Measurements from ENCODE around the gene GNAT1. TPM values are rescaled to one million over a fixed set of nuclear protein-coding genes. Genes with fewer than 3 reads are reported as not detected.

Gene GNAT1
- total and polyA plus RNA-seq, 8 donors = not detected

- no peaks in the 10 kb centered on the region for H3K9me3 ChIP-seq
- WGBS, 5 donors = 53 to 63% (median 56%) methylated on average over 8 to 9 of the region's 9 CpGs
- H3K4me1 ChIP-seq = peaks cover 30 to 68% (median 63%) of the 10 kb centered on the region in 4 donors
- no peaks in the 10 kb centered on the region for H3K36me3 ChIP-seq
- H3K27ac ChIP-seq = peak overlapping the region in 4 of 5 donors; percentile 5 to 90 (median 84)
- H3K27me3 ChIP-seq = peaks cover 0 to 39% (median 12%) of the 10 kb centered on the region in 3 donors
- TF ChIP-seq CTCF (IDR thresholded peaks at IDR 0.05) (no peak), POLR2AphosphoS5 (IDR thresholded peaks at IDR 0.05) (no peak), EP300 (IDR thresholded peaks at IDR 0.05) (no peak), POLR2A (IDR thresholded peaks at IDR 0.05) (no peak)
- H3K4me3 ChIP-seq = peak overlapping the region; percentile 59 to 73 (median 64)
- intact Hi-C loops (cut with DNase I; ENCODE audit: low total_unique reads) = no loop called here
- DNase-seq = no peak
Observed at GRCh38 chr3:50153782-50154475, 37.5 kb upstream of the GNAT1 start.

GRCh38 chr3:50154476-50154839 lies 37.0 kb upstream of the GNAT1 start:
- Histone ChIP-seq H3K27me3 (peaks cover 0 to 39% (median 12%) of the 10 kb centered on the region in 3 donors), H3K27ac (peak overlapping the region in 4 of 5 donors; percentile 5 to 90 (median 84)), H3K36me3 (no peaks in the 10 kb centered on the region), H3K9me3 (no peaks in the 10 kb centered on the region), H3K4me1 (peaks cover 34 to 73% (median 69%) of the 10 kb centered on the region in 4 donors), H3K4me3 (peak overlapping the region; percentile 59 to 73 (median 64))
- no peak for TF ChIP-seq EP300 (IDR thresholded peaks at IDR 0.05)
- peak in 1 of 7 experiments; percentile 15 for TF ChIP-seq CTCF (IDR thresholded peaks at IDR 0.05)
- intact Hi-C loops (cut with DNase I; ENCODE audit: low total_unique reads) = no loop called here
- WGBS, 5 donors = 0 to 4% (median 3%) methylated on average over 2 to 34 of the region's 34 CpGs
- no peak for DNase-seq

GRCh38 chr3:50154840-50155490 lies 36.4 kb upstream of the GNAT1 start, which contains the start of gene SEMA3F:
SEMA3F (plus strand) TSS chr3:50155324; CDS start chr3:50159623, 4,299 bp downstream.
- 0 to 1% (median 1%) methylated on average over 18 to 98 of the region's 98 CpGs; no CpG with 5 or more reads in 1 of the 5 donors for WGBS, 5 donors
- Histone ChIP-seq H3K4me3 (peak within 1 kb of the TSS; percentile 59 to 73 (median 64)), H3K4me1 (peaks cover 39 to 76% (median 72%) of the 10 kb centered on the region in 4 donors), H3K27ac (peak within 1 kb of the TSS; percentile 82 to 90 (median 85)), H3K9me3 (no peaks in the 10 kb centered on the region), H3K36me3 (no peaks in the 10 kb centered on the region), H3K27me3 (peaks cover 0 to 39% (median 12%) of the 10 kb centered on the region in 3 donors)
- TF ChIP-seq POLR2A (IDR thresholded peaks at IDR 0.05) (no peak), EP300 (IDR thresholded peaks at IDR 0.05) (no peak), CTCF (IDR thresholded peaks at IDR 0.05) (no peak), POLR2AphosphoS5 (IDR thresholded peaks at IDR 0.05) (peak in 2 of 3 donors; percentile 79 to 94)
- intact Hi-C loops (cut with DNase I; ENCODE audit: low total_unique reads) = no loop called here
- peak; percentile 83 to 92 for DNase-seq

GRCh38 chr3:50155491-50155878 lies 35.9 kb upstream of the GNAT1 start:
- WGBS, 5 donors = 1 to 4% (median 2%) methylated on average over 6 to 37 of the region's 37 CpGs
- intact Hi-C loops (cut with DNase I; ENCODE audit: low total_unique reads) = no loop called here

More at GRCh38 chr3:50155491-50155878, 35.9 kb upstream of the GNAT1 start:
- H3K36me3 ChIP-seq = no peaks in the 10 kb centered on the region
- H3K27me3 ChIP-seq = peaks cover 0 to 39% (median 12%) of the 10 kb centered on the region in 3 donors
- H3K4me1 ChIP-seq = peaks cover 45 to 76% (median 75%) of the 10 kb centered on the region in 4 donors
- TF ChIP-seq POLR2A (IDR thresholded peaks at IDR 0.05) (no peak), CTCF (IDR thresholded peaks at IDR 0.05) (no peak), POLR2AphosphoS5 (IDR thresholded peaks at IDR 0.05) (no peak), EP300 (IDR thresholded peaks at IDR 0.05) (no peak)
- peak overlapping the region; percentile 82 to 90 (median 85) for H3K27ac ChIP-seq
- no peaks in the 10 kb centered on the region for H3K9me3 ChIP-seq
- peak overlapping the region; percentile 59 to 73 (median 64) for H3K4me3 ChIP-seq
- DNase-seq = no peak
